ENCODE measurements around the gene SLC22A31. TPM values are rescaled to one million over a fixed set of nuclear protein-coding genes. Genes with fewer than 3 reads are reported as not detected.
"Not testable (repeated sequence)": the region's sequence is repeated elsewhere in the genome, so short reads cannot be mapped to it uniquely, and the experiment has no call there.

SLC22A31 gene
- total RNA-seq, 1 experiment from 2014 or later: not detected

GRCh38 chr16:89166696-89167424 lies 33.5 kb downstream of the SLC22A31 start:
- no peak for DNase-seq (ENCODE audit: low spot score)

GRCh38 chr16:89165681-89165979 lies 34.7 kb downstream of the SLC22A31 start:
- not testable (repeated sequence) for DNase-seq (ENCODE audit: low spot score)

- DNase-seq (ENCODE audit: low spot score): no peak
Observed at GRCh38 chr16:89164847-89165680, 35.3 kb downstream of the SLC22A31 start.

GRCh38 chr16:89164436-89164835 lies 35.9 kb downstream of the SLC22A31 start:
- DNase-seq (ENCODE audit: low spot score): no peak

GRCh38 chr16:89163297-89163696 lies 37.0 kb downstream of the SLC22A31 start:
- DNase-seq (ENCODE audit: low spot score): no peak

- no peak for DNase-seq (ENCODE audit: low spot score)
Observed at GRCh38 chr16:89161763-89162713, 38.3 kb downstream of the SLC22A31 start.

- DNase-seq (ENCODE audit: low spot score): no peak
Observed at GRCh38 chr16:89160977-89161701, 39.2 kb downstream of the SLC22A31 start.

GRCh38 chr16:89159850-89160354 lies 40.4 kb downstream of the SLC22A31 start:
- DNase-seq (ENCODE audit: low spot score): no peak

GRCh38 chr16:89159066-89159849 lies 41.1 kb downstream of the SLC22A31 start:
- DNase-seq (ENCODE audit: low spot score): no peak

- no peak for DNase-seq (ENCODE audit: low spot score)
Observed at GRCh38 chr16:89157778-89158177, 42.6 kb downstream of the SLC22A31 start.

GRCh38 chr16:89156740-89157645 lies 43.3 kb downstream of the SLC22A31 start:
- DNase-seq (ENCODE audit: low spot score): no peak

GRCh38 chr16:89155851-89156739 lies 44.2 kb downstream of the SLC22A31 start:
- DNase-seq (ENCODE audit: low spot score): no peak

GRCh38 chr16:89155184-89155679 lies 45.1 kb downstream of the SLC22A31 start:
- no peak for DNase-seq (ENCODE audit: low spot score)

GRCh38 chr16:89154390-89155183 lies 45.8 kb downstream of the SLC22A31 start:
- no peak for DNase-seq (ENCODE audit: low spot score)

GRCh38 chr16:89153848-89154271 lies 46.5 kb downstream of the SLC22A31 start:
- DNase-seq (ENCODE audit: low spot score): no peak

GRCh38 chr16:89152831-89153700 lies 47.3 kb downstream of the SLC22A31 start:
- no peak for DNase-seq (ENCODE audit: low spot score)
